PC-9 (cell line): ENCODE data around the gene NANOGP8. TPM values are rescaled to one million over a fixed set of nuclear protein-coding genes. Genes with fewer than 3 reads are reported as not detected.

Experiments
- BruUV-seq: library from RNA; stranded (reverse); fragments of 400-500 nt; replicated peaks from 2 replicates; lab custom pipeline; 2021; lab: Mats Ljungman, UMichigan
- CTCF ChIA-PET: fragments of 300-600 bp; sonication (Branson Sonifier 250); formaldehyde crosslinking; loops from one replicate; lab custom pipeline; 2022; ENCODE audit warnings: antibody characterized with exemption; lab: Charles Lee
- POLR2A ChIA-PET: fragments of 300-600 bp; sonication (Branson Sonifier 250); formaldehyde crosslinking; loops from one replicate; lab custom pipeline; 2022; ENCODE audit warnings: antibody characterized with exemption; ENCODE audit not compliant: unreplicated experiment; lab: Charles Lee
- DNase-seq, 2 experiments: peaks; one replicate each; pipeline versions ENCODE4 v3.0.0 to v3.0.0-alpha.2; 2015 to 2022; ENCODE audit warnings: mixed read lengths in 1 of 2
- H2AFZ ChIP-seq: fragments of 200-600 bp; sonication (generic); 2 replicates; pipeline ENCODE4 v1.8.1; 2017; ENCODE audit warnings: antibody characterized with exemption
- H3F3A ChIP-seq: fragments of 200-600 bp; sonication (generic); 2 replicates; pipeline ENCODE4 v1.8.1; 2017; ENCODE audit warnings: antibody characterized with exemption, mild to moderate bottlenecking, low read depth; ENCODE audit not compliant: insufficient read depth
- H3K27ac ChIP-seq: fragments of 200-600 bp; sonication (generic); 2 replicates; pipeline ENCODE4 v1.6.1; 2016; ENCODE audit warnings: mixed run types
- H3K27me3 ChIP-seq: fragments of 200-600 bp; sonication (generic); 2 replicates; pipeline ENCODE4 v1.6.1; 2016; ENCODE audit warnings: low read depth, mixed run types; ENCODE audit not compliant: insufficient read depth
- H3K36me3 ChIP-seq: fragments of 200-600 bp; sonication (generic); 2 replicates; pipeline ENCODE4 v1.6.1; 2016; ENCODE audit warnings: low read depth, mixed run types
- H3K4me1 ChIP-seq: fragments of 200-600 bp; sonication (generic); replicated peaks from 2 replicates; pipeline ENCODE4 v1.6.1; 2016; ENCODE audit warnings: mixed run types; ENCODE audit not compliant: insufficient read depth
- H3K4me2 ChIP-seq: fragments of 200-600 bp; sonication (generic); 2 replicates; pipeline ENCODE4 v1.6.1; 2017; ENCODE audit warnings: mixed run types
- H3K4me3 ChIP-seq: fragments of 200-600 bp; sonication (generic); 2 replicates; pipeline ENCODE4 v1.6.1; 2016; ENCODE audit warnings: mixed run types
- H3K79me2 ChIP-seq: fragments of 200-600 bp; sonication (generic); 2 replicates; pipeline ENCODE4 v1.6.1; 2017; ENCODE audit warnings: low read depth, mixed run types
- H3K9me2 ChIP-seq: fragments of 200-600 bp; sonication (generic); 2 replicates; pipeline ENCODE4 v1.8.1; 2017; ENCODE audit warnings: mild to moderate bottlenecking; ENCODE audit not compliant: insufficient read depth
- H3K9me3 ChIP-seq: fragments of 200-600 bp; sonication (generic); 2 replicates; pipeline ENCODE4 v1.8.1; 2016; ENCODE audit warnings: low read depth; ENCODE audit not compliant: insufficient read depth
- H4K20me1 ChIP-seq: fragments of 200-600 bp; sonication (generic); 2 replicates; pipeline ENCODE4 v1.8.1; 2017; ENCODE audit not compliant: insufficient read depth
- EZH2 ChIP-seq: fragments of 200-600 bp; sonication (generic); IDR thresholded peaks from 2 replicates; pipeline ENCODE4 v1.8.0; 2017; ENCODE audit warnings: antibody characterized with exemption, low read depth
- intact Hi-C: fragments of 100-400 bp; cut with micrococcal nuclease; formaldehyde crosslinking; loops from one replicate; pipeline ENCODE4 v1.10.0; 2022; ENCODE audit not compliant: unreplicated experiment
- total RNA-seq: library from RNA; stranded (reverse); gene quantifications from 2 replicates; pipeline ENCODE4 v1.2.3, GENCODE V29; 2021
- TF ChIP-seq, protein P1 (sequence below): fragments of 200-600 bp; sonication (generic); conservative IDR thresholded peaks from 2 replicates; pipeline ENCODE4 v1.6.1; 2017; ENCODE audit warnings: mixed run types, antibody characterized with exemption, mild to moderate bottlenecking, moderate library complexity

Gene NANOGP8
- total RNA-seq, 1 experiment from 2014 or later = not detected

DNA sequence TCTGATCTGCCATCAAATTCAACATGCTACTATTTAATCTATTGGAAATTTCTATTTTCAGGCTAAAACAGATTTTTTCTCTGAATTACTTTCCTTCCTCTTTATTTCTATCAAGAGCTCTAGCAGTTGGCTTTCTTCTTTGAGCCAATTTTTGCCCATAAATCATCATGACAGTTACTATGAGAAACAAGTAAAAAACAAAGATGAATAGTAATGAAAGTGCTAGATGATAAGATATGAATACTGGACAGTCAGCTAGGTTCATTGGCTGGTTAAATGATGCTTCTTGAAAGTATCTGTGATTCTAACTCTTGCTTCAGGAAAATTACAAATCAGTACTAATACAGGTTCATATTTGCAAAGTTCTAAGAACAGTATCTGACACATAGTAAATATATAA is 38.6 kb upstream of the NANOGP8 start:
- Histone ChIP-seq H3F3A (no peaks in the 10 kb centered on the region), H3K27ac (no peak overlapping the region), H3K36me3 (no peaks in the 10 kb centered on the region), H3K4me1 (no peaks in the 10 kb centered on the region), H3K27me3 (no peaks in the 10 kb centered on the region), H3K9me2 (no peaks in the 10 kb centered on the region), H3K79me2 (no peaks in the 10 kb centered on the region), H3K9me3 (no peaks in the 10 kb centered on the region), H4K20me1 (no peaks in the 10 kb centered on the region), H3K4me2 (no peak overlapping the region), H2AFZ (no peak overlapping the region), H3K4me3 (no peak overlapping the region)
- TF ChIP-seq EZH2 = no peak
- TF ChIP-seq, protein P1, sequence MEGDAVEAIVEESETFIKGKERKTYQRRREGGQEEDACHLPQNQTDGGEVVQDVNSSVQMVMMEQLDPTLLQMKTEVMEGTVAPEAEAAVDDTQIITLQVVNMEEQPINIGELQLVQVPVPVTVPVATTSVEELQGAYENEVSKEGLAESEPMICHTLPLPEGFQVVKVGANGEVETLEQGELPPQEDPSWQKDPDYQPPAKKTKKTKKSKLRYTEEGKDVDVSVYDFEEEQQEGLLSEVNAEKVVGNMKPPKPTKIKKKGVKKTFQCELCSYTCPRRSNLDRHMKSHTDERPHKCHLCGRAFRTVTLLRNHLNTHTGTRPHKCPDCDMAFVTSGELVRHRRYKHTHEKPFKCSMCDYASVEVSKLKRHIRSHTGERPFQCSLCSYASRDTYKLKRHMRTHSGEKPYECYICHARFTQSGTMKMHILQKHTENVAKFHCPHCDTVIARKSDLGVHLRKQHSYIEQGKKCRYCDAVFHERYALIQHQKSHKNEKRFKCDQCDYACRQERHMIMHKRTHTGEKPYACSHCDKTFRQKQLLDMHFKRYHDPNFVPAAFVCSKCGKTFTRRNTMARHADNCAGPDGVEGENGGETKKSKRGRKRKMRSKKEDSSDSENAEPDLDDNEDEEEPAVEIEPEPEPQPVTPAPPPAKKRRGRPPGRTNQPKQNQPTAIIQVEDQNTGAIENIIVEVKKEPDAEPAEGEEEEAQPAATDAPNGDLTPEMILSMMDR = no peak
- CTCF ChIA-PET = no interaction called here
- intact Hi-C loops = no loop called here
- no peak for DNase-seq
- POLR2A ChIA-PET = interaction anchor here (0.6 kb wide), 1 partner anchor 63 kb away, joined by 3 read pairs; no protein-coding TSS in a partner anchor
- BruUV-seq = no TSS peak

DNA sequence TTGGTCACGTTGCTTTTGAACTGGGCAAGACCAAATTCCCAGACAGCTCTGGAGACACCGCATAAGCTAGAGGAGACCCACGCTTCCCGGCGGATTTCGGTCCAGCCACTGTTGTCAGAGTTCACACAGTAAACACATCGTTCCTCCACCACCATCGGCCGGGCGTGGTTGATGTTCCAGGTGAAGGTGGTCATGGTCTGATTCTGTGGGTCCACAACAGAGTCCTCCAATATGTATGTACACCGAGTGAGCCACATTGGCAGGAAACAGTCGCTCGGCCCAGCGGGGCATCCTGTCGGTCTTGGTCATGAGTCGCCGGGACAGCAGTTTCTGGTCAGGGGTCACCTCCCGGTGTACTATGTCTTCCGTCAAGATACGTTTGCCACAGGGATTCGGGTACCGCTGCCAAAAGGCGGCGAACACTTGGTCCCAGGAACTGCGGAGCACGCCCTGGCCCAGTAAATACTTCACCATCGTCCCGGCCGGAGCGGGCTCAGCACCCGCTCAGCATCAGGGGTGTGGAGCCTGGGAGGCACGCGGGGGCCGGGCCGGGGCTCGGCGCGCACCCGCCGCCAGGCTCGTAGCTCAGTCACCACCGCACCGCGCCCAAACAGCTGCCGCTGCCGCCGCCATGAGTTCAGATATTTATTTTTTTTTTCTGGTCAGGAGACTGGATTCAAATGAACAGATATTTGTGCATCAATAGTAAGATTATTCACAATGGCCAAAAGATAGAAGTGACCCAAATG is 36.7 kb upstream of the NANOGP8 start:
- Histone ChIP-seq H3F3A (no peaks in the 10 kb centered on the region), H3K4me3 (no peak overlapping the region), H3K4me2 (no peak overlapping the region), H3K4me1 (no peaks in the 10 kb centered on the region), H3K9me3 (no peaks in the 10 kb centered on the region), H3K27me3 (no peaks in the 10 kb centered on the region), H3K27ac (no peak overlapping the region), H3K79me2 (no peaks in the 10 kb centered on the region), H3K36me3 (no peaks in the 10 kb centered on the region), H4K20me1 (no peaks in the 10 kb centered on the region), H2AFZ (no peak overlapping the region), H3K9me2 (no peaks in the 10 kb centered on the region)
- BruUV-seq = no TSS peak
- TF ChIP-seq, protein P1 = no peak
- no peak for TF ChIP-seq EZH2
- intact Hi-C loops = no loop called here
- ChIA-PET POLR2A (no interaction called here), CTCF (no interaction called here)
- no peak for DNase-seq

DNA sequence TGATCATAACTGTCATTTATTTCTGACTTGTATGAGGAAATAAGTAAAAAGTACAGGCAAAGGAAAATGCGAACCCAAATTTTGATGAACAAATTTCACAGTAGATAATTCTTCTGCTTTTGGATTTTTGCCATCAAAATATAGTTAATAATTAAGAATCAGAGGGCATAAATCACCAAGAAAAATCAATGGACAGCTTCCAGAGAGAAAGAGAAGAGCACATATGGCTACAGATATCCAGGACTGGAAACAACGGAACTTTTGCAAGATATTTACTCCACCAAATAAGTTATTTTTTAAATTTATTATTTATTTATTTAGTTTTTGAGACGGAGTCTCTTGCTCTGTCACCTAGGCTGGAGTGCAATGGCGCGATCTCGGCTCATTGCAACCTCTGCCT is 35.1 kb upstream of the NANOGP8 start:
- ChIA-PET CTCF (no interaction called here), POLR2A (no interaction called here)
- intact Hi-C loops = no loop called here
- no peaks in the 10 kb centered on the region for H4K20me1 ChIP-seq
- no peak overlapping the region for H3K27ac ChIP-seq
- H3K79me2 ChIP-seq = no peaks in the 10 kb centered on the region
- no TSS peak for BruUV-seq
- H3K4me2 ChIP-seq = no peak overlapping the region
- H3K36me3 ChIP-seq = no peaks in the 10 kb centered on the region
- no peaks in the 10 kb centered on the region for H3K4me1 ChIP-seq
- no peak overlapping the region for H2AFZ ChIP-seq
- DNase-seq = no peak
- H3K9me3 ChIP-seq = no peaks in the 10 kb centered on the region
- H3K4me3 ChIP-seq = no peak overlapping the region
- TF ChIP-seq, protein P1 = no peak
- no peak for TF ChIP-seq EZH2
- H3K9me2 ChIP-seq = no peaks in the 10 kb centered on the region
- no peaks in the 10 kb centered on the region for H3F3A ChIP-seq
- no peaks in the 10 kb centered on the region for H3K27me3 ChIP-seq
